Subcutaneous abdominal adipose tissue (tissue), 5 donors: ENCODE results near the gene ABLIM2.

Experiments
- H3K27ac ChIP-seq: one replicate; pipeline ENCODE4 v1.7.0; 2013; ENCODE audit warnings: low read depth, mild to moderate bottlenecking, inconsistent platforms, low read length, moderate library complexity
- H3K27me3 ChIP-seq, 5 donors: one replicate each; pipeline ENCODE4 v1.7.0; 2013; ENCODE audit warnings: low read length in 5 of 5, inconsistent platforms in 1 of 5; ENCODE audit not compliant: control insufficient read depth in 5 of 5, insufficient read depth in 4 of 5
- H3K36me3 ChIP-seq, 5 donors: one replicate each; pipeline ENCODE4 v1.7.0; 2013; ENCODE audit warnings: low read length in 5 of 5; ENCODE audit not compliant: control insufficient read depth in 5 of 5, insufficient read depth in 5 of 5
- H3K4me1 ChIP-seq, 5 donors: one replicate each; pipeline ENCODE4 v1.7.0; 2013; ENCODE audit warnings: low read length in 5 of 5, mild to moderate bottlenecking in 3 of 5, moderate library complexity in 1 of 5; ENCODE audit not compliant: control insufficient read depth in 5 of 5, insufficient read depth in 5 of 5
- H3K4me3 ChIP-seq, 5 donors: one replicate each; pipeline ENCODE4 v1.7.0; 2013; ENCODE audit warnings: low read length in 5 of 5, low read depth in 1 of 5
- H3K9ac ChIP-seq, 5 donors: one replicate each; pipeline ENCODE4 v1.7.0; 2013; ENCODE audit warnings: low read length in 5 of 5, mild to moderate bottlenecking in 4 of 5, moderate library complexity in 3 of 5
- H3K9me3 ChIP-seq, 5 donors: one replicate each; pipeline ENCODE4 v1.7.0; 2013; ENCODE audit warnings: low read length in 5 of 5; ENCODE audit not compliant: control insufficient read depth in 5 of 5
- donor health status: healthy.
- donor health status: healthy.
- donor health status: healthy.
- donor health status: healthy.
- donor health status: healthy.

ABLIM2 gene

DNA sequence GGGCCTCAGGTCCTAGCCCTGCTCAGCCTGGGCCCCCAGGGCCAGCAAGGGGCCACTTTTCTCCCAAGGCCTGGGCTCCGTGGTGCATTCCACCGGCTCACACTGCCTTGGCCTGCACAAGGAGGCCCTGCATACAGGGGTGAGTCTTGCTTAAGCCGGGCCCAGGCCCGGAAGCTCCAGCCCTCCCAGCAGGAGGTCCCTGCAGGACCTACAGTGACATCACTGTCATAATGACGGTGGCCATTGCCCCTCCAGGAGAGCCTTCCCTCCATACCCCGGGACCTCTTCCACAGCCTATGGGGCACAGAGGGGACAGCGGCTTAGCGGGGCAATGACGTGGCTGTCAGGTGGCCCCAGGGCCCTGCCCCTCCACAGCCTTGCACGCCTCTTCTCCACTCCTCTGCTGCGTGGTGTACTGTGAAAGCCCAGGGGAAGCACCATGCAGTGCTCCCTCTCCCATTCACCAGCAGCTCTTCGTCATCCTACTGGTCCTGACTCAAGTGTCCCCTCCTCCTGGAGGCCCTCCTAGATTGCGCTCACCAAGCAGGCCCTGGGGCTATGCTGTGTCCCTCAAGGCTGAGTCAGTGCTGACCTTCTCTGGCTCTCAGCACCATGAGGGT is 186.6 kb downstream of the ABLIM2 start:
- no peaks in the 10 kb centered on the region for H3K9me3 ChIP-seq
- H3K4me3 ChIP-seq, result no peak overlapping the region
- H3K9ac ChIP-seq, result no peak overlapping the region
- H3K27ac ChIP-seq, result no peak overlapping the region
- H3K4me1 ChIP-seq, result peaks cover 6 to 40% (median 26%) of the 10 kb centered on the region in 5 donors
- no peaks in the 10 kb centered on the region for H3K27me3 ChIP-seq
- H3K36me3 ChIP-seq, result no peaks in the 10 kb centered on the region

- Histone ChIP-seq H3K9ac (no peak overlapping the region), H3K4me1 (peaks cover 6 to 40% (median 26%) of the 10 kb centered on the region in 5 donors), H3K27me3 (no peaks in the 10 kb centered on the region), H3K36me3 (no peaks in the 10 kb centered on the region), H3K4me3 (no peak overlapping the region), H3K27ac (no peak overlapping the region), H3K9me3 (no peaks in the 10 kb centered on the region)
These were observed 187.4 kb downstream of the ABLIM2 start for GRCh38 chr4:7971159-7971631.

- Histone ChIP-seq H3K36me3 (no peaks in the 10 kb centered on the region), H3K9ac (peak overlapping the region in 2 of 5 donors; percentile 56), H3K4me1 (peaks cover 6 to 43% (median 29%) of the 10 kb centered on the region in 5 donors), H3K27ac (peak overlapping the region; percentile 39), H3K27me3 (no peaks in the 10 kb centered on the region), H3K4me3 (no peak overlapping the region), H3K9me3 (no peaks in the 10 kb centered on the region)
These were observed 188.2 kb downstream of the ABLIM2 start for GRCh38 chr4:7970361-7970946.

- no peak overlapping the region for H3K9ac ChIP-seq
- no peaks in the 10 kb centered on the region for H3K9me3 ChIP-seq
- H3K4me1 ChIP-seq, result peaks cover 6 to 50% (median 37%) of the 10 kb centered on the region in 5 donors
- H3K27me3 ChIP-seq, result peaks cover 0 to 3% (median 0%) of the 10 kb centered on the region in 5 donors
- H3K4me3 ChIP-seq, result peak overlapping the region in 1 of 5 donors; percentile 7
- no peaks in the 10 kb centered on the region for H3K36me3 ChIP-seq
- no peak overlapping the region for H3K27ac ChIP-seq
These were observed 190.2 kb downstream of the ABLIM2 start for GRCh38 chr4:7968262-7968896.

DNA sequence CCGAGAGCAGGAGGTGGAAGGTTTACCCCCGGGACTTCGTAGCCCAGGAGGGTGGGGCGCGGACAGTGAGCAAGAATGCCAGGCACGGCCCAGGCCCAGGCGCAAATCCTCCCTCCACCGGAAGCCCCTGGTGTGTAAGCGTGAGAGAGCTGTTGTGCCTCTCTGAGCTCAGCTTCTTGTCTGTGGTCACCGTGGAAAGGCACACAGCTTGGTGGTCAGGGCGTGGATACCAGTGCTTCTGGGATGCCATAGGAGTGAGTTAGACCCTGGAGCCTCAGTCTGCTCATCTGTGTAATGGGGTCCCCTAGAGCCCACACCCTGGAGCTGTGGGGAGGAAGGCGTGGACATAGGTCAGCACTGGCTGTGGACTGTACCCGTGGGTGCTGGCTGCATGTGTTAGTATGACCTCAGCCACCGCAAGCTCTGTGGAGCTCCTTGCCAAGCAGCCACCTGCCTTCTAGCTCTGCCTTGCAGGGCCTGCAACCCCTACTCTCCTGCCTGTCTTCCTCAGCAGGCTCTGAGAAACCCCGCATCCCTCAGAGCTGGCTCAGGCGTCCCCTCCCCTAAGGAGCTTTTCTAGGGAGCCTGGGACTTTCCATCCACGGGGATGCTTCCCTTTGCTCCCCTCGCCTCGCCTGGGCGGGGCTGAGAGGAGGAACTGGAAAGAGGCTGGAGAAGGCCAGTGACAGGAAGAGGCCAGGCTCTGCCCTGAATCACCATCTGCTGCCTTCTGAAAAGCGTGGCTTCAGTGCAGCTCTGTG is 190.9 kb downstream of the ABLIM2 start:
- H3K9ac ChIP-seq, result no peak overlapping the region
- H3K36me3 ChIP-seq, result no peaks in the 10 kb centered on the region
- no peak overlapping the region for H3K4me3 ChIP-seq
- no peaks in the 10 kb centered on the region for H3K9me3 ChIP-seq
- peaks cover 0 to 3% (median 0%) of the 10 kb centered on the region in 5 donors for H3K27me3 ChIP-seq
- no peak overlapping the region for H3K27ac ChIP-seq
- H3K4me1 ChIP-seq, result peaks cover 6 to 50% (median 35%) of the 10 kb centered on the region in 5 donors

- H3K27me3 ChIP-seq, result peaks cover 0 to 3% (median 0%) of the 10 kb centered on the region in 5 donors
- H3K4me1 ChIP-seq, result peaks cover 6 to 50% (median 35%) of the 10 kb centered on the region in 5 donors
- no peak overlapping the region for H3K27ac ChIP-seq
- H3K9me3 ChIP-seq, result no peaks in the 10 kb centered on the region
- no peak overlapping the region for H3K4me3 ChIP-seq
- H3K36me3 ChIP-seq, result no peaks in the 10 kb centered on the region
- H3K9ac ChIP-seq, result no peak overlapping the region
These were observed 191.6 kb downstream of the ABLIM2 start for GRCh38 chr4:7967063-7967440.

GRCh38 chr4:7966281-7967062 is 192.1 kb downstream of the ABLIM2 start:
- peaks cover 6 to 50% (median 35%) of the 10 kb centered on the region in 5 donors for H3K4me1 ChIP-seq
- peaks cover 0 to 3% (median 0%) of the 10 kb centered on the region in 5 donors for H3K27me3 ChIP-seq
- no peak overlapping the region for H3K9ac ChIP-seq
- H3K27ac ChIP-seq, result no peak overlapping the region
- H3K4me3 ChIP-seq, result no peak overlapping the region
- no peaks in the 10 kb centered on the region for H3K9me3 ChIP-seq
- H3K36me3 ChIP-seq, result no peaks in the 10 kb centered on the region

DNA sequence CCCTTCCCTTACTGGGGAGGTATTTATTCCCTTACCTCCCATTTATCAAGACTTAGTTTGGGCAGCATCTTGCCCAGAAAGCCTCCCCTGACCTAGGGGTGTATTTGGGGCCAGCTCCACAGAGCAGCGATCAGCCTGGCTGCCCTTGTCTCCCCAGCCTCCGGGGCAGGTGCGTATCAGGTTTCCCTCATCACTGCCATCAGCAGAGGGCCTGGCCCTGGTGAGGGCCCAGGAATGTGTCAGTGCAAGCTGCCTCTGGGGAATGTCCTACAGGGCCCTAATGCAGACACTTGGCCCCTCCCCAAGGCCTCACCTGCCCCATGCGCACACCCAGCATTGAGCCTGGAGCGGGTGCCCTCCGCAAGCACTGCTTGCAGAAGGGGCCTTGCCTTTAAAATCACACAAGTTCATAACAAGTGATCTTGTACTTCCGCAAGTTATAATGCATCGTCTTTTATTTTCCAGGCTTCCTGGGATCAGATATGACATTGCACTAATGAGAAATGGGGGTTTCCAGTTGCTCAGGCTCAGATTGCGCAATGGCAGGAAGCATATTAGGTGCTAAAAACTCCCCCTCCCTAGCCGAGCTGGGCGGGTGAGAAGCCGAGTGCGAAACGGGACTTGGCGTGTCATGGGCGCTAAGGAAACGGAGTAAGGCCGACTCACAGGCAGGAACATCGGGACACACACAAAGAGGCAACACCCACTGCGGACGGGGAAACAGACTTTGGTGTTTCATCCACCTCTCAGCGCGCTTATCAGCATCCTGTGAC is 193.5 kb downstream of the ABLIM2 start:
- Histone ChIP-seq H3K4me3 (peak overlapping the region in 1 of 5 donors; percentile 11), H3K9ac (no peak overlapping the region), H3K27me3 (peaks cover 0 to 3% (median 0%) of the 10 kb centered on the region in 5 donors), H3K9me3 (no peaks in the 10 kb centered on the region), H3K36me3 (no peaks in the 10 kb centered on the region), H3K27ac (no peak overlapping the region), H3K4me1 (peaks cover 8 to 48% (median 42%) of the 10 kb centered on the region in 5 donors)

GRCh38 chr4:7964459-7964858 is 194.2 kb downstream of the ABLIM2 start:
- H3K27me3 ChIP-seq, result peaks cover 0 to 3% (median 0%) of the 10 kb centered on the region in 5 donors
- no peaks in the 10 kb centered on the region for H3K36me3 ChIP-seq
- H3K4me3 ChIP-seq, result no peak overlapping the region
- H3K9me3 ChIP-seq, result no peaks in the 10 kb centered on the region
- no peak overlapping the region for H3K9ac ChIP-seq
- H3K27ac ChIP-seq, result no peak overlapping the region
- peaks cover 6 to 44% (median 38%) of the 10 kb centered on the region in 5 donors for H3K4me1 ChIP-seq
